VCaP (cell line): Measurements from ENCODE around the gene MKNK1.

Experiments used
- H3K27ac ChIP-seq: fragments of 450-650 bp; 2 replicates; pipeline ENCODE4 v1.5.1; 2017
- TF ChIP-seq, protein P1 (sequence below): fragments of 450-650 bp; conservative IDR thresholded peaks from 2 replicates; pipeline ENCODE4 v1.5.1; 2017; ENCODE audit warnings: mild to moderate bottlenecking, moderate library complexity

The MKNK1 gene

DNA sequence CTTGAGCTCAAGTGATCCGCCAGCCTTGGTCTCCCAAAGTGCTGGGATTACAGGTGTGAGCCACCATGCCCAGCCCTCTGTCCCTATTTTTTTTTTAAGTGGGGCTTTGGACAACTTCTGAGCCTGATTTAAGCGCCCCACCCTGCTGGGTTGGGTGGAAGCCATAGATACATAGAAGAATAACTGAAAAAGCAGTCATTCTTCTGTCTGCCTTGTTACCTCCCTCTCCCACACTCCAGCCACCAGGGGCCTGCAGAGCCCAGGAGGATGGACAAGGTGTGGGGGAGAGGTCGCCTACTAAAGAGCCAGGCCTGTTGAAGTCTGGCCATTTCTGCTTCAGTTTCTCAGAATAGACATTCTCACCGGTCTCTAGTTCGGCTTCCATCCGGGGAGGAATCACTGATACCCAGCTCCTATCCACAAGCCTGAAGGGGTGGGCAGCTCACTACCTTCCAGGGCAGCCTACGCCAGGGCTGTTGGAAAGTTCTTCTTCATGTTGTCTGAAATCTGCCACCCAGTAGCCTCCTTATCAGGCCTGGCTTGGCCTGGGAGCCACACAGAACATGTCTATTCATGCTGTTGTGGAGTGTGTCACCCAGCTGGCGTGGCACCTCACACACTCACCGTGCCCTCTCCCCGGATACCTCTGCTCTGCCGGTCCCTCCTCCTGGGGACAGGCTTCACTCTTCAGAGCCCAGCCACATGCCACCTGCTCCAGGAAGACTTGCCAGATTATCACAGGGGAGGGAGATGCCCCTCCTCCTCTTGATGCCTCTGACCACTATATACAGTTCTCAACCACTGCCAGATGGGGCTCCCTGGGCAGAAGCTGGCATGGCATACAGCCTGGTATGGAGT lies 80.3 kb downstream of the MKNK1 start:
- H3K27ac ChIP-seq, result no peak overlapping the region
- TF ChIP-seq, protein P1, sequence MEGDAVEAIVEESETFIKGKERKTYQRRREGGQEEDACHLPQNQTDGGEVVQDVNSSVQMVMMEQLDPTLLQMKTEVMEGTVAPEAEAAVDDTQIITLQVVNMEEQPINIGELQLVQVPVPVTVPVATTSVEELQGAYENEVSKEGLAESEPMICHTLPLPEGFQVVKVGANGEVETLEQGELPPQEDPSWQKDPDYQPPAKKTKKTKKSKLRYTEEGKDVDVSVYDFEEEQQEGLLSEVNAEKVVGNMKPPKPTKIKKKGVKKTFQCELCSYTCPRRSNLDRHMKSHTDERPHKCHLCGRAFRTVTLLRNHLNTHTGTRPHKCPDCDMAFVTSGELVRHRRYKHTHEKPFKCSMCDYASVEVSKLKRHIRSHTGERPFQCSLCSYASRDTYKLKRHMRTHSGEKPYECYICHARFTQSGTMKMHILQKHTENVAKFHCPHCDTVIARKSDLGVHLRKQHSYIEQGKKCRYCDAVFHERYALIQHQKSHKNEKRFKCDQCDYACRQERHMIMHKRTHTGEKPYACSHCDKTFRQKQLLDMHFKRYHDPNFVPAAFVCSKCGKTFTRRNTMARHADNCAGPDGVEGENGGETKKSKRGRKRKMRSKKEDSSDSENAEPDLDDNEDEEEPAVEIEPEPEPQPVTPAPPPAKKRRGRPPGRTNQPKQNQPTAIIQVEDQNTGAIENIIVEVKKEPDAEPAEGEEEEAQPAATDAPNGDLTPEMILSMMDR, result no peak

DNA sequence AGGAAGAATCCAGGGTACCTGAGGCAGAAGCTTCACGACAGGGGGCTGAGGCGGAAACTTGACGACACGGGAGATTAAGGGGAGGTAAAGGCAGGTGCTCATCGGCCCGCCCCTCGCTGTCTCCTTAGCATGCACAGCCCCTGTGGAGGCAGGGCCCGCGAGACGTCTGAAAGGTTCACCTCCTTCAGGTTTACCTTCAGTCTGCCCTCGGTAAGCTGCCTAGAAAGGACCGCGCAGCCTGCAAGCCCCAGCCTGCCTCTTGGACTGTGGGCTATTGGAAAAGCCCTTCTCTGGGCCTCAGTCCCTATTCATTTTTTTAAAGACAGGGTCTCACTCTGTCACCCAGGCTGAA lies 81.1 kb downstream of the MKNK1 start:
- H3K27ac ChIP-seq, result no peak overlapping the region
- TF ChIP-seq, protein P1, result no peak

DNA sequence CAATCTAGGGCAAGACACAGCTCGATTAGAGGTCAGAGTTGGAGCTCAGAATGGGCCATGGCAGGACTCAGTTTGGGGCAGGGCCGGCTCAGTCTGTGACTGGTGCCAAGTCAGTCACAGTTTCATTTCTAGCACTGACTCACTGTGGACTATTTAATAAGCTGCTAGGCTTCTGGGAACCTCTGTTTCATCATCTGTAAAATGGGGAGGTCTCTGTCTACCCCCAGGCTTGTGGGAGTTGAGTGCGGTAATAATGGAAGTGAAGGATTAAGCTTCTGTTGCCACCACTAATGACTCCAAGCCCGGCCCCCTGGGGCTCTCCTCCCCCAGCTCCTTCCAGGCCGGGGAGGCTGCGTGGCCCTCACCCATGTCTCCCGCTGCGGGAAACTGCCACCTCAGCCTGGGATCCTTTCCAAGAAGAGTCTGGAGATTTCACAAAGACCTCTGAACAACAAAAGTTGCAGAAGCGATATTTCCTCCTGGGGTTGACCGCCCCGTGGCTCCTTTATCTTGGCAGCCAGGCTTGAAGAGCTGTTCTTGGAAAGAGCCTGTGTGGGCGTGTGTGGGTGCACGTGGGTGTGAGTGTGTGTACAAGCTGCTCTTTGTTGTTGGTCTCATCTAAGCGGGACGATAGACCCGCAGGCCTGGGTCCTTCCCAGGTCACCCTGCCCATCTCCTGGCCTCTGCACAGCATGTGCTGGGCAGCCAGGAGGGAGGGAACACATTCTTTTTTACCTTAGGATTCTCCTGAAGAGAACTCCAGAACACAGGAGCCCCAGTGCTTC lies 81.7 kb downstream of the MKNK1 start:
- H3K27ac ChIP-seq, result no peak overlapping the region

DNA sequence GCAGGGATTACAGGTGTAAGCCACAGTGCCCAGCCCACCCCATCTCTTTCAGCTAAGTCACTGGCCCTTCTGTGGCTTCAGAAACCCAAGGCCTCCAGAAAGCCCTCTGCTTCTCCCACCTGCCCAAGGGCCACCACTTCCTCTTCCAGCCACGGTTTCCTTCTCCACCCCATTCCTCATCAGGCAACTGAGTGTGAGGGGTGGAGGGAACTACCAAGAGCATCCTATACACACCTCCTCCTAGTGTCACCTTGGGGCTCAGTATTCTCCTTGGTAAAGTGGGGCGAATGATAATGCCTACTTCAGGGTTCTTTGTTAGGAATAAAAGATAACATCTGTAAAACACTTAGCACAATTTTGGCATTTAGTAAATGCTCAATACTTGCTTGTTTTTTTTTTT lies 82.7 kb downstream of the MKNK1 start:
- H3K27ac ChIP-seq, result no peak overlapping the region

More for the DNA sequence above, 81.7 kb downstream of the MKNK1 start:
- TF ChIP-seq, protein P1, result no peak

DNA sequence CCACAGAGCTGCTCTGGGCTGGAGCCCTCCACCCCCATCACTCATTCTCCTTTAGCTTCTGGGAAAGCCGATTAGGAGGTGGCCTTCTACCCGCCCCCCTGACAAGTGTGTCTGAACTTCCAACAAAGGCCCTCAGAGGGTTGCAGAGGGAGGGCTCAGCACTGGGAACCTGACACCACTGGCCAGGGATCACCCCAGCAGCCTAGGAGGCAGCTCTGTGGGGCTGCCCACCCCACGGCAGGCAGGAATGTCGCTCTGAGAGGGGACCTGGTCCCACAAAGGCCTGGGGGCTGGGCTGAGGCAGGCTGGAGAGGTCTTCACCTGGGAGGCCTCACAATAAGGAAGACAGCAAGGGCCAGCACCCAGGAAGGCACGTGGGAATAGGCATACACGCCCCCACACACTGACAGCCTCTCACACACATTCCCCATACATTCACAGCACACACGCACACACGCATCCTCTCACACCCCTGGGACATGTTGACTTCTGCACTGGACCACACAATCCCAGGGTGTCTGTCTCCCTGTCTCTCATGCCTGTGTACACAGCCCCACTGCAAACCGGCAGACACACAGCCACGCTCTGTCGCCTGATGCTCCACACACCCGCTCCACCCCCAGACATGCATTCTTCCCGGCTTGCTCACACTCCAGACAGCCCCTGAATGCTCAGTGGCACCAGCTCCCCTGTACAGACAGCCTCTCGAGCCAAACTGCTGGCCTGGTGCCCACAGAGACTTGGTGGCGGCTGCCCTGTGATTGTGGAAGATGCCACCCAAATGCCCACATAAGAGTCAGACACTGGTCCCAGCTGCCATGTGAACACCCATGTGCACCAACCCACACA lies 83.8 kb downstream of the MKNK1 start:
- TF ChIP-seq, protein P1, result no peak
- H3K27ac ChIP-seq, result no peak overlapping the region

More for the DNA sequence above, 82.7 kb downstream of the MKNK1 start:
- TF ChIP-seq, protein P1, result no peak

DNA sequence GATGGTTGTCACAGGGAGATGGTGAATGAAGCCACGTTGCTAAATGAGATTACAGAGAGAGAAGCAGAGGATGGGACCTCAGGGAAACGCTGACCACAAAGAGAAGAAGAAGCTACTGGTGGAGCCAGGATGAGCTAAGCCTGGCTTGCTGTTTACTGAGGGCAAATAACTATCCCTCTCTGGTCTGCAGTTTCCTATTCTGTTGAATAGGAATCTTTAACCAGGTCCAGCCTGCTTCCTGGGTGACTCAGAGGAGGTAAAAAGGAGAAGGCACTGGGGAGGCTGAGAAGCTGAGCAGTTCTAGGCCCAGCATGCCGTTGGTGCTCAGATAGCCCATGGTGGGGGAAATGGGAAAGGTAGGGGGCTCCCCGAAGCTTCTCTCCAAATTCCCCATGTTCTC lies 84.9 kb downstream of the MKNK1 start:
- H3K27ac ChIP-seq, result no peak overlapping the region

More for the DNA sequence above, 84.9 kb downstream of the MKNK1 start:
- TF ChIP-seq, protein P1, result no peak
